Measurements from ENCODE around the gene SRGAP1. TPM values are rescaled to one million over a fixed set of nuclear protein-coding genes. Genes with fewer than 3 reads are reported as not detected.

The SRGAP1 gene
- polyA plus RNA-seq, 1 experiment, result 24.9 TPM

GRCh38 chr12:63968673-63969072, 124.2 kb downstream of the SRGAP1 start:
- no peak for DNase-seq (ENCODE audit: low read depth, low spot score)
- Histone ChIP-seq H3K4me3 (ENCODE audit: low read depth, low read length) (no peak overlapping the region), H3K27me3 (ENCODE audit: control insufficient read depth, insufficient read depth, low read length) (no peaks in the 10 kb centered on the region), H3K27ac (ENCODE audit: low read depth, low read length) (no peak overlapping the region), H3K9me3 (ENCODE audit: control insufficient read depth, insufficient read depth, low read length) (no peaks in the 10 kb centered on the region)
- ChIA-PET CTCF (interaction anchor here (0.6 kb wide), 1 partner anchor 213 kb away, joined by 5 read pairs; no protein-coding TSS in a partner anchor), POLR2A (no interaction called here)
- TF ChIP-seq CTCF (IDR thresholded peaks at IDR 0.05; ENCODE audit: low read depth, low read length), result no peak

GRCh38 chr12:63976902-63977395, 132.4 kb downstream of the SRGAP1 start:
- no peak for DNase-seq (ENCODE audit: low read depth, low spot score)
- CTCF ChIA-PET, result interaction anchor here (1.0 kb wide), 1 partner anchor 21 kb away, joined by 3 read pairs; no protein-coding TSS in a partner anchor
- Histone ChIP-seq H3K27me3 (ENCODE audit: control insufficient read depth, insufficient read depth, low read length) (no peaks in the 10 kb centered on the region), H3K4me3 (ENCODE audit: low read depth, low read length) (no peak overlapping the region), H3K9me3 (ENCODE audit: control insufficient read depth, insufficient read depth, low read length) (peaks cover 5% of the 10 kb centered on the region), H3K27ac (ENCODE audit: low read depth, low read length) (no peak overlapping the region)
- POLR2A ChIA-PET, result no interaction called here
- no peak for TF ChIP-seq CTCF (IDR thresholded peaks at IDR 0.05; ENCODE audit: low read depth, low read length)

- CTCF ChIA-PET, result interaction anchor here (1.0 kb wide), 1 partner anchor 22 kb away, joined by 3 read pairs; no protein-coding TSS in a partner anchor
- Histone ChIP-seq H3K27me3 (ENCODE audit: control insufficient read depth, insufficient read depth, low read length) (no peaks in the 10 kb centered on the region), H3K9me3 (ENCODE audit: control insufficient read depth, insufficient read depth, low read length) (peaks cover 5% of the 10 kb centered on the region), H3K4me3 (ENCODE audit: low read depth, low read length) (no peak overlapping the region), H3K27ac (ENCODE audit: low read depth, low read length) (no peak overlapping the region)
- POLR2A ChIA-PET, result no interaction called here
- no peak for DNase-seq (ENCODE audit: low read depth, low spot score)
- TF ChIP-seq CTCF (IDR thresholded peaks at IDR 0.05; ENCODE audit: low read depth, low read length), result no peak
Observed at GRCh38 chr12:63977441-63977840, 132.9 kb downstream of the SRGAP1 start.

GRCh38 chr12:63978519-63978918, 134.0 kb downstream of the SRGAP1 start:
- peak; percentile 54 for DNase-seq (ENCODE audit: low read depth, low spot score)
- no peak overlapping the region for H3K4me3 ChIP-seq (ENCODE audit: low read depth, low read length)
- H3K27ac ChIP-seq (ENCODE audit: low read depth, low read length), result no peak overlapping the region
- H3K9me3 ChIP-seq (ENCODE audit: control insufficient read depth, insufficient read depth, low read length), result peaks cover 5% of the 10 kb centered on the region
- ChIA-PET POLR2A (no interaction called here), CTCF (interaction anchor here (0.6 kb wide), 1 partner anchor 372 kb away, joined by 7 read pairs; no protein-coding TSS in a partner anchor)
- no peak for TF ChIP-seq CTCF (IDR thresholded peaks at IDR 0.05; ENCODE audit: low read depth, low read length)
- no peaks in the 10 kb centered on the region for H3K27me3 ChIP-seq (ENCODE audit: control insufficient read depth, insufficient read depth, low read length)

GRCh38 chr12:63980211-63980610, 135.7 kb downstream of the SRGAP1 start:
- CTCF ChIA-PET, result interaction anchor here (0.7 kb wide), 1 partner anchor 137 kb away, joined by 3 read pairs; no protein-coding TSS in a partner anchor
- TF ChIP-seq CTCF (IDR thresholded peaks at IDR 0.05; ENCODE audit: low read depth, low read length), result no peak
- POLR2A ChIA-PET, result no interaction called here

More at GRCh38 chr12:63980211-63980610, 135.7 kb downstream of the SRGAP1 start:
- Histone ChIP-seq H3K27ac (ENCODE audit: low read depth, low read length) (no peak overlapping the region), H3K9me3 (ENCODE audit: control insufficient read depth, insufficient read depth, low read length) (peaks cover 5% of the 10 kb centered on the region), H3K4me3 (ENCODE audit: low read depth, low read length) (no peak overlapping the region), H3K27me3 (ENCODE audit: control insufficient read depth, insufficient read depth, low read length) (no peaks in the 10 kb centered on the region)
- DNase-seq (ENCODE audit: low read depth, low spot score), result no peak

Measured in AG04450 (cell line).